B cell (primary cell): ENCODE results near the gene ABCC9. TPM values are rescaled to one million over a fixed set of nuclear protein-coding genes. Genes with fewer than 3 reads are reported as not detected.

Source experiments
- ATAC-seq: fragments of 200-7000 bp; cut with Tn5 transposase; one replicate; pipeline ENCODE4 v1.10.0; 2021; ENCODE audit warnings: low read depth, mild to moderate bottlenecking, moderate number of reproducible peaks, moderate library complexity
- CTCF ChIA-PET: fragments of 350-600 bp; sonication (Branson Sonifier 250); formaldehyde crosslinking; loops from one replicate; lab custom pipeline; 2021; ENCODE audit warnings: antibody characterized with exemption, inconsistent platforms; lab: Charles Lee
- POLR2A ChIA-PET: fragments of 350-600 bp; sonication (Branson Sonifier 250); formaldehyde crosslinking; loops from one replicate; lab custom pipeline; 2021; ENCODE audit warnings: antibody characterized with exemption; lab: Charles Lee
- DNase-seq: peaks from one replicate; pipeline ENCODE4 v3.0.0; 2013
- H2AFZ ChIP-seq: 2 replicates; pipeline ENCODE4 v1.6.1; 2012; ENCODE audit warnings: mild to moderate bottlenecking, low read depth, low read length; ENCODE audit not compliant: insufficient read depth, poor library complexity, severe bottlenecking
- H3K27ac ChIP-seq, 2 donors: 1 replicate in 1 of 2; 2 replicates in 1 of 2; pipeline ENCODE4 v1.5.1; 2012 to 2013; ENCODE audit warnings: low read length in 2 of 2, mild to moderate bottlenecking in 2 of 2, moderate library complexity in 1 of 2
- H3K27me3 ChIP-seq, 4 experiments: fragments of 200-600 bp in 1 of 4; sonication (generic) in 1 of 4; replicated peaks in 1 of 4; 1 replicate in 2 of 4; 2 replicates in 2 of 4; pipeline versions ENCODE4 v1.6.1 to v1.7.0; 2013 to 2016; ENCODE audit warnings: low read length in 3 of 4, mild to moderate bottlenecking in 2 of 4, mixed read lengths in 1 of 4, moderate library complexity in 1 of 4; ENCODE audit not compliant: insufficient read depth in 4 of 4, control insufficient read depth in 3 of 4; ENCODE audit errors: control extremely low read depth in 1 of 4
- H3K36me3 ChIP-seq, 2 experiments: replicated peaks in 1 of 2; 1 replicate in 1 of 2; 2 replicates in 1 of 2; pipeline versions ENCODE4 v1.6.1 to v1.7.1; 2013; ENCODE audit warnings: low read length in 1 of 2; ENCODE audit not compliant: insufficient read depth in 2 of 2, control insufficient read depth in 1 of 2; ENCODE audit errors: control extremely low read depth in 1 of 2, extremely low read depth in 1 of 2
- H3K4me1 ChIP-seq, 2 donors: fragments of 200-600 bp in 1 of 2; sonication (generic) in 1 of 2; 1 replicate in 1 of 2; 2 replicates in 1 of 2; pipeline versions ENCODE4 v1.5.1 to v1.6.1; 2013 to 2017; ENCODE audit warnings: low read length in 2 of 2; ENCODE audit not compliant: control insufficient read depth in 2 of 2, insufficient read depth in 2 of 2
- H3K4me2 ChIP-seq: replicated peaks from 2 replicates; pipeline ENCODE3; 2012; ENCODE audit warnings: mild to moderate bottlenecking, low read depth, low read length; ENCODE audit not compliant: poor library complexity, severe bottlenecking
- H3K4me3 ChIP-seq, 5 experiments: fragments of 200-600 bp in 1 of 5; sonication (generic) in 1 of 5; 1 replicate in 3 of 5; 2 replicates in 2 of 5; pipeline versions ENCODE4 v1.5.1 to v1.7.0; 2011 to 2016; ENCODE audit warnings: low read length in 4 of 5, mild to moderate bottlenecking in 4 of 5, low read depth in 2 of 5, control low read depth in 1 of 5, moderate library complexity in 1 of 5; ENCODE audit not compliant: insufficient read depth in 1 of 5; ENCODE audit errors: control extremely low read depth in 1 of 5, extremely low read depth in 1 of 5
- H3K79me2 ChIP-seq: fragments of 200-600 bp; sonication (generic); one replicate; pipeline ENCODE4 v1.6.0; 2016; ENCODE audit warnings: low read length; ENCODE audit not compliant: control insufficient read depth, insufficient read depth
- H3K9ac ChIP-seq: fragments of 200-600 bp; sonication (generic); 2 replicates; pipeline ENCODE4 v1.6.1; 2017; ENCODE audit warnings: mild to moderate bottlenecking, low read length, moderate library complexity
- H3K9me3 ChIP-seq, 3 donors: one replicate each; pipeline versions ENCODE4 v1.6.1 to v1.7.1; 2013; ENCODE audit warnings: low read length in 2 of 3; ENCODE audit not compliant: control insufficient read depth in 2 of 3, insufficient read depth in 1 of 3; ENCODE audit errors: control extremely low read depth in 1 of 3
- H4K20me1 ChIP-seq: 2 replicates; pipeline ENCODE4 v1.6.0; 2012; ENCODE audit warnings: mild to moderate bottlenecking, low read length; ENCODE audit not compliant: insufficient read depth, control insufficient read depth, poor library complexity, severe bottlenecking
- H3K27ac Mint-ChIP-seq: one replicate; pipeline ENCODE4 v1.8.0; 2021; ENCODE audit warnings: mixed read lengths
- H3K27me3 Mint-ChIP-seq: one replicate; pipeline ENCODE4 v1.8.0; 2021; ENCODE audit warnings: mixed read lengths
- H3K4me1 Mint-ChIP-seq: one replicate; pipeline ENCODE4 v1.8.0; 2021; ENCODE audit warnings: mixed read lengths
- H3K4me3 Mint-ChIP-seq: one replicate; pipeline ENCODE4 v1.8.0; 2021; ENCODE audit warnings: mixed read lengths
- H3K9me3 Mint-ChIP-seq: one replicate; pipeline ENCODE4 v1.8.0; 2022; ENCODE audit warnings: mixed read lengths; ENCODE audit not compliant: insufficient read depth
- EZH2 ChIP-seq: IDR thresholded peaks from 2 replicates; pipeline ENCODE4 v1.6.1; 2012; ENCODE audit warnings: borderline replicate concordance, low read depth, mild to moderate bottlenecking, moderate library complexity, low read length; ENCODE audit not compliant: insufficient read depth, poor library complexity, severe bottlenecking
- WGBS: methylation state at CpG from one replicate; pipeline ENCODE4 v1.1.5; 2013; ENCODE audit warnings: missing lambda C conversion rate; ENCODE audit not compliant: insufficient coverage; 5-methylcytosine and 5-hydroxymethylcytosine counted together
- intact Hi-C: fragments of 100-400 bp; cut with micrococcal nuclease; formaldehyde crosslinking; loops from one replicate; pipeline ENCODE4 v1.10.0; 2022
- polyA minus RNA-seq: library from RNA; depleted of rRNA, polyadenylated mRNA; stranded (reverse); fragments of >200 nt; gene quantifications from 2 replicates; pipeline ENCODE4 v1.2.3, GENCODE V29; 2012
- polyA plus RNA-seq: library from polyadenylated mRNA; depleted of rRNA; stranded (reverse); fragments of >200 nt; gene quantifications from 2 replicates; pipeline ENCODE4 v1.2.3, GENCODE V29; 2012
- total RNA-seq, 2 donors: library from RNA; stranded (reverse); fragments of 120-200 nt in 1 of 2; gene quantifications; 1 replicate in 1 of 2; 2 replicates in 1 of 2; pipeline versions ENCODE4 v1.2.3 to v1.2.4, GENCODE V29; 2013 to 2022
- TF ChIP-seq, protein P1 (sequence below): fragments of 200-600 bp; IDR thresholded peaks from one replicate; pipeline ENCODE4 v1.8.0; 2022; ENCODE audit warnings: antibody characterized with exemption, mild to moderate bottlenecking

ABCC9 gene
- total RNA-seq (not detected in 2 replicates), polyA plus RNA-seq (not detected in 2 replicates), polyA minus RNA-seq (0.07 TPM in 1 of 2 replicates, not detected in the other)
- 2.5 TPM for total RNA-seq (2013)

DNA sequence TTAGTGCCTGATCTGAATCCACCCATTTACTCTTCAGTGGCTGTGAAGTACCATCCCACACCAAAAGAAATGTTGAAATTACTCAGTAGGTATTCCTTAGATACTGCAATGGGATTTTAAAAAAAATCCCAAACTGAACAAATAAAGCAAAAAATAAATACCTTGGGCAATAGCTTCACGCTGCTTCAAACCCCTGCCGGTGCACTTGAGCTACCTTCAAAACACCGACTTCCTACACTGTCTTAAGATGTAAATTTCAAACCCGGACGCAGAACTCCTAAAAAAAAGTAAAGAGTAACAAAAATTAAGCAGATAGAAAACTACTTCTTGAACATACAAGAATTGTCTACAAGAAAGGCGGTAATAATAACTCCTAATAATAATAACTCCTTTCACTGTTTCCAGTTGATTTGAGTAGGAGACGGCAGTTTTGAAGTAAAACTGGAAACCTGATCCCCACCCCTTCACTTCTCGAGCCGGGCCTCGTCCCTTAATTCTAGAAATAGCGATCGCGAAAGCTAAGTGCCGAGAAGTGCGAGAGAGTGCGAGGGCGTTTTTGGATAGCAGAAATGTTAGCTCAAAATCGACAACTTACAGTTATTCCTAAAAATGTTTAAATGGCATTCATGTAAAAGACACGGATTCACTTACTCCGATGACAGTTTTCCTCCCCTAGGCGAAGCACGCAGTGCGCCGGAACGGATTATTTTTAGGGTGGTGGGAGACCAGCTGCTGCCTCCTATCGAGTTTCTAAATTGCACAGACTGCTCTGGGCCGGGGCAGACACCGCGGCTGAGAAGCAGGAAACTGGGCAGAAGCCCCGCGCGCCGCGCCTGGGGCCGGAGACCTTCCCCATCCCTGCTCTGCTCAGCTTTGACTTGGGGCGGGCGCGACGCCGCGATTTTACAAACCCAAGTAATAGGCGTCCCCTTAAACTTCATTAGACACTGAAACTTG, at the start of gene ABCC9:
Gene ABCC9 (minus strand): TSS at position 878 of the 957 bp plus-strand sequence. CDS start 4,752 bp downstream, outside the sequence.
- peaks cover 50% of the 10 kb centered on the region for H3K27me3 Mint-ChIP-seq
- no peak within 1 kb of the TSS for H3K4me2 ChIP-seq
- 14% methylated on average over 23 of the region's 42 CpGs for WGBS
- no peaks in the 10 kb centered on the region for H4K20me1 ChIP-seq
- H3K9me3 ChIP-seq = peaks cover 0 to 16% (median 2%) of the 10 kb centered on the region in 3 donors
- H3K27ac ChIP-seq = no peak within 1 kb of the TSS
- no peaks in the 10 kb centered on the region for H3K79me2 ChIP-seq
- H3K4me3 ChIP-seq = peak within 1 kb of the TSS in 1 of 5 experiments; percentile 20
- peak within 1 kb of the TSS; percentile 13 for H3K4me3 Mint-ChIP-seq
- TF ChIP-seq EZH2 = peak; percentile 48
- TF ChIP-seq, protein P1, sequence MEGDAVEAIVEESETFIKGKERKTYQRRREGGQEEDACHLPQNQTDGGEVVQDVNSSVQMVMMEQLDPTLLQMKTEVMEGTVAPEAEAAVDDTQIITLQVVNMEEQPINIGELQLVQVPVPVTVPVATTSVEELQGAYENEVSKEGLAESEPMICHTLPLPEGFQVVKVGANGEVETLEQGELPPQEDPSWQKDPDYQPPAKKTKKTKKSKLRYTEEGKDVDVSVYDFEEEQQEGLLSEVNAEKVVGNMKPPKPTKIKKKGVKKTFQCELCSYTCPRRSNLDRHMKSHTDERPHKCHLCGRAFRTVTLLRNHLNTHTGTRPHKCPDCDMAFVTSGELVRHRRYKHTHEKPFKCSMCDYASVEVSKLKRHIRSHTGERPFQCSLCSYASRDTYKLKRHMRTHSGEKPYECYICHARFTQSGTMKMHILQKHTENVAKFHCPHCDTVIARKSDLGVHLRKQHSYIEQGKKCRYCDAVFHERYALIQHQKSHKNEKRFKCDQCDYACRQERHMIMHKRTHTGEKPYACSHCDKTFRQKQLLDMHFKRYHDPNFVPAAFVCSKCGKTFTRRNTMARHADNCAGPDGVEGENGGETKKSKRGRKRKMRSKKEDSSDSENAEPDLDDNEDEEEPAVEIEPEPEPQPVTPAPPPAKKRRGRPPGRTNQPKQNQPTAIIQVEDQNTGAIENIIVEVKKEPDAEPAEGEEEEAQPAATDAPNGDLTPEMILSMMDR = no peak
- DNase-seq = no peak
- peak within 1 kb of the TSS; percentile 20 for H2AFZ ChIP-seq
- ChIA-PET POLR2A (no interaction called here), CTCF (no interaction called here)
- peaks cover 11% of the 10 kb centered on the region for H3K4me1 Mint-ChIP-seq
- no peak within 1 kb of the TSS for H3K27ac Mint-ChIP-seq
- intact Hi-C loops = no loop called here
- no peaks in the 10 kb centered on the region for H3K36me3 ChIP-seq
- ATAC-seq = no peak
- H3K9ac ChIP-seq = no peak within 1 kb of the TSS
- peaks cover 0 to 30% (median 22%) of the 10 kb centered on the region in 4 experiments for H3K27me3 ChIP-seq
- peaks cover 4% of the 10 kb centered on the region for H3K9me3 Mint-ChIP-seq
- peaks cover 7 to 10% of the 10 kb centered on the region in 2 donors for H3K4me1 ChIP-seq
